Measurements from ENCODE around the gene MSI2.

DNA sequence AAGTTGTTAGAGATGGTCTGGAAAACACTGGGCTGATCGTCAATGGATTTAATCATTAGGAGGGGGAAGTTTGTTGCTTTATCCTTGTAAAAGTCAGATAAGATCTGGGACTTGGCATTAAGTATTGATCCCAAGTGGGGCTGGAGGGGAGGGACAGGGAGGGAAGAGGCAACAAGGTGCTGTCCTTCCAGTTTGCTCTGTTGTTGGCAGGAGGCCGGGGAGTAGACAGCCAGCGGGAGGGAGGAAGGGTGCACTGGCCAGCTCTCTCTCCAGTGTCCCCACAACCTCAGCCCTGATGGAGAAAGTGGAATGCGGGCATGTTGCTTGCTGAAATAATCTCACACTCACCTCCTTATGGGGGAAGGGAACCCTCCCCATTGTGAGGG lies 278.5 kb downstream of the MSI2 start:
- TF ChIP-seq, protein P1, sequence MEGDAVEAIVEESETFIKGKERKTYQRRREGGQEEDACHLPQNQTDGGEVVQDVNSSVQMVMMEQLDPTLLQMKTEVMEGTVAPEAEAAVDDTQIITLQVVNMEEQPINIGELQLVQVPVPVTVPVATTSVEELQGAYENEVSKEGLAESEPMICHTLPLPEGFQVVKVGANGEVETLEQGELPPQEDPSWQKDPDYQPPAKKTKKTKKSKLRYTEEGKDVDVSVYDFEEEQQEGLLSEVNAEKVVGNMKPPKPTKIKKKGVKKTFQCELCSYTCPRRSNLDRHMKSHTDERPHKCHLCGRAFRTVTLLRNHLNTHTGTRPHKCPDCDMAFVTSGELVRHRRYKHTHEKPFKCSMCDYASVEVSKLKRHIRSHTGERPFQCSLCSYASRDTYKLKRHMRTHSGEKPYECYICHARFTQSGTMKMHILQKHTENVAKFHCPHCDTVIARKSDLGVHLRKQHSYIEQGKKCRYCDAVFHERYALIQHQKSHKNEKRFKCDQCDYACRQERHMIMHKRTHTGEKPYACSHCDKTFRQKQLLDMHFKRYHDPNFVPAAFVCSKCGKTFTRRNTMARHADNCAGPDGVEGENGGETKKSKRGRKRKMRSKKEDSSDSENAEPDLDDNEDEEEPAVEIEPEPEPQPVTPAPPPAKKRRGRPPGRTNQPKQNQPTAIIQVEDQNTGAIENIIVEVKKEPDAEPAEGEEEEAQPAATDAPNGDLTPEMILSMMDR (conservative IDR thresholded peaks at IDR 0.05; ENCODE audit: low read length), result no peak
- TF ChIP-seq EZH2phosphoT487 (IDR thresholded peaks at IDR 0.05; ENCODE audit: borderline replicate concordance), result no peak
